Measurements from ENCODE around the gene ARPC5L. TPM values are rescaled to one million over a fixed set of nuclear protein-coding genes. Genes with fewer than 3 reads are reported as not detected.
A peak's percentile ranks its signal among the peaks of the same experiment; 100 is the strongest.
"Not testable (repeated sequence)": the region's sequence is repeated elsewhere in the genome, so short reads cannot be mapped to it uniquely, and the experiment has no call there.

ARPC5L gene
- total RNA-seq, 1 donor from 2014 or later, result 42.1 TPM

DNA sequence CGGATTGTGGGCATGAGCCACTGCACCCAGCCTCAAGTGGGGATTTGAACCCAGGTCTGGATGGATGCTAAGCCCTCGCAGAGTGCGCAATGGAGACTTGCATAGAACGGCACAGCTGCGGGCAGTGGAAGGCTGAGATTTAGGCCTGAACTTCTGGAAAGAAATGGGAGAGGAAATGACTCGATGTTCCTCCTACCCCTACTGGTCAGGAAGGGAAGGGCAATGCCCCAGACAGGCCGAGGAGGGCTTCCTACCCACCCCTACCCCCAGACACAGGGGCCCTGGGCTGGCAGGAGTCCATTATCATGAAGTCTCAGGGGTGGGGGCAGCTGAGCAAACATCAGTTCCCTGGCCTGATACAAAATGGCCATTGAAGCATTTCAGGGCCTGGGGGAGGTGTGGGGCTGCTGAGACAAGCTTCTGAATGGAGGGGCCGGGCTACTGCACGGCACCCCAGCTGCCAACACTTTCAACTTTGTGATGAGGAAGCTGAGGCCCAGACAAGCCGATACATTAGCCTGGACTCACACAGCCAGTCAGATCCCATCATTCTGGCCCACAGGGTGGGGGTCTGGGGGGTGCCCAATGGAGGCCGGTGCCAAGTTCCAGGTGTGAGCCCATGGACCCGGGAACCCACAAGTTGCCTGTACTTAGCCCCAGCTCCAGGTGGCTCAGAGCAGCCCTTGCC, 22.2 kb upstream of the ARPC5L start:
- intact Hi-C loops (cut with DNase I), result no loop called here
- H3K36me3 ChIP-seq, result no peaks in the 10 kb centered on the region
- peaks cover 8% of the 10 kb centered on the region for H3K4me1 ChIP-seq
- no peak overlapping the region for H3K27ac ChIP-seq
- ATAC-seq (peak; percentile 61), DNase-seq (no peak)
- no peaks in the 10 kb centered on the region for H3K27me3 ChIP-seq
- no peak overlapping the region for H3K4me3 ChIP-seq
- peak; percentile 51 for TF ChIP-seq CTCF (IDR thresholded peaks at IDR 0.05)
- H3K9me3 ChIP-seq, result no peaks in the 10 kb centered on the region

GRCh38 chr9:124840300-124840833, 21.6 kb upstream of the ARPC5L start:
- ATAC-seq, result peak; percentile 9
- DNase-seq, result no peak
- H3K4me1 ChIP-seq, result peaks cover 2% of the 10 kb centered on the region
- no peaks in the 10 kb centered on the region for H3K36me3 ChIP-seq
- no peaks in the 10 kb centered on the region for H3K27me3 ChIP-seq
- H3K9me3 ChIP-seq, result no peaks in the 10 kb centered on the region
- no peak for TF ChIP-seq CTCF (IDR thresholded peaks at IDR 0.05)
- H3K27ac ChIP-seq, result no peak overlapping the region
- no peak overlapping the region for H3K4me3 ChIP-seq
- intact Hi-C loops (cut with DNase I), result no loop called here

DNA sequence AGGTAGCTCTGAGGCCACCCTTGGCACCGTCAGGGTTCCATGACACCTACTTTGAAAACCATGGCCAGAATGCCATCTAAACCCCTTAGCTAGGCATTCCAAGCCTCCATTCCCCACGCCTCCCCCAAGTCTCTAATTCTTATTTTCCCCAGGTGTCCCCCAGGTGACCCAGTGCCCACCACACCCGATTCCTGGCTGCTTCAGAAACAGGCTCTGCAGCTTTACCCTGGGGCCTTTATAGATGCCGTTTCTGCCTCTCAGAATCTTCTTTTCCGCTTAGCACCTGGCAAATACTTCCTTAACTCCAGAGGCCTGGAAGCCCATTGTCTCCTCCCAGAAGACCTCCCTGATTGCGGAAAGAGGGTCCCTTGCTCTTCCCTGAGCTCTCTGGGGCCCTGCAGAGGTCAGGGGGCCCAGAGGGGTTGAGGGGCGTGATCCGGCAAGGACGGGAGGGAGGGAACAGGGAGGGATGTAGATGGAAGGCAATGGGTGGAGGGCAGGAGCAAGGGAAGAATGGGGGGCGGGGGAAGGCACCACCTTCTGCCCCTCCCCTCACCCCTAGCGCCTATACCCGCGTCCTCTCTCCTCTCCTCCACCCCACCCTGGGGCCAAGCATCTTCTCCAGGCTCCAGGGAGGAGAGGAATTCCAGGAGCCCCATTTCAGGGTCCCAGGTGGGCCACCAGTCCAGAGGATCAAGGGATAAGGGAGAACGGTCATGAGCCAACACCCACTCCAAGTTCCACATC, 20.7 kb upstream of the ARPC5L start:
- no peak for DNase-seq
- intact Hi-C loops (cut with DNase I), result no loop called here
- no peak overlapping the region for H3K4me3 ChIP-seq
- no peaks in the 10 kb centered on the region for H3K27me3 ChIP-seq
- no peak for TF ChIP-seq CTCF (IDR thresholded peaks at IDR 0.05)
- no peaks in the 10 kb centered on the region for H3K36me3 ChIP-seq
- no peaks in the 10 kb centered on the region for H3K4me1 ChIP-seq
- ATAC-seq, result no peak
- H3K27ac ChIP-seq, result no peak overlapping the region
- H3K9me3 ChIP-seq, result no peaks in the 10 kb centered on the region

DNA sequence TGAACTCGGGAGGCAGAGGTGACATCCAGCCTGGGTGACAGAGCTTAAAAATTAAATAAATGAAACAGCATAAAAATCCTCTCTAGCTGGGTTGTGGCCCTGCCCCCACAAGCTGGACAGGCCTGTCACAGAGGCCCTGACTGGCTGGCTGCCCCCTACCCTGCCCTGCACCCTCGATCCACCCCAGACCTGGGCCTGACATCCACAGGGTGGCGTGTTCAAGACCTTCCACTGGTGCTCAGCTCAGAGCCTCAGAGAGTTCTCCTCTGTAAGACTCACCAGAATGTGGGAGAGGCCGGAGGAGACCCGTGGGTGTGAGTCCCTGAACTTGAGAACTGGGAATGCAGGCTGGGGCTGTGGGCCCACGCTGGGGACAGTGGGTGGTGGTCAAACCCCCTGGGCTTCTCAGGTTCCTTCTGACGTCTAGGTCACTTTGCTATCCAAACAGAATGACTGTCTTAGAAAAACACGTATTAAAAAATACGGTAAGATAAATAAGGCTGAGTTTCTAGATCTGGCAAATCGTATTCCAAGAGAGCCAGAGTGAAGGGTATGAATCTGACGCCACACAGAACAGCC, 18.4 kb upstream of the ARPC5L start:
- Histone ChIP-seq H3K4me3 (no peak overlapping the region), H3K4me1 (no peaks in the 10 kb centered on the region), H3K9me3 (no peaks in the 10 kb centered on the region), H3K36me3 (no peaks in the 10 kb centered on the region), H3K27me3 (no peaks in the 10 kb centered on the region), H3K27ac (no peak overlapping the region)
- DNase-seq (no peak), ATAC-seq (no peak)
- intact Hi-C loops (cut with DNase I), result no loop called here
- TF ChIP-seq CTCF (IDR thresholded peaks at IDR 0.05), result no peak

DNA sequence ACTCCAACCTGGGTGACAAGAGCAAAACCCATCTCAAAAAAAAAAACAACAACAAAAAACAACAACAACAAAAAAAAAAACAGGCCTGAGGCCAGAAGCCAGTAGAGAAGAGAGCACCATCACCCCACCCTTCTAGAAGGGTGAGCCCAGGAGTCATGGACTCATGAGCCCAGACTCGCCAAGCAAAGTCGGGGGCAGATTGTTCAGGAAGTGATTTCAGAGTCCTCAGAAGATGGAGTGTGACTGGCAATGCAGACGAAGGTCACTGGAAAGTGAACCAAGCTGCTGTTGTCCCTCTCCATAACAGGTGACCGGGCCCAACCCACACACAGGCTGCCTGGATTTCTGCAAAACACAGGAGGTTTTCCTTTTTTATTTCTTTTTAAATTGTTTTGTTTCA, 17.6 kb upstream of the ARPC5L start:
- ATAC-seq, result no peak
- no peak for DNase-seq
- intact Hi-C loops (cut with DNase I), result no loop called here
- Histone ChIP-seq H3K9me3 (no peaks in the 10 kb centered on the region), H3K4me1 (no peaks in the 10 kb centered on the region), H3K36me3 (no peaks in the 10 kb centered on the region), H3K27ac (no peak overlapping the region), H3K4me3 (no peak overlapping the region), H3K27me3 (no peaks in the 10 kb centered on the region)
- TF ChIP-seq CTCF (IDR thresholded peaks at IDR 0.05), result no peak

GRCh38 chr9:124846467-124846866, 15.5 kb upstream of the ARPC5L start:
- H3K9me3 ChIP-seq; intact Hi-C loops (cut with DNase I); H3K27ac ChIP-seq; H3K27me3 ChIP-seq; H3K36me3 ChIP-seq; H3K4me3 ChIP-seq; DNase-seq; ATAC-seq; H3K4me1 ChIP-seq: not testable (repeated sequence)

Data from upper lobe of right lung (tissue), 1 donor.